Activated CD4-positive, alpha-beta T cell treated with anti-CD3 and anti-CD28 coated beads for 24 hours (primary cell): Measurements from ENCODE around the gene CTSD.
"Not testable (repeated sequence)": the region's sequence is repeated elsewhere in the genome, so short reads cannot be mapped to it uniquely, and the experiment has no call there.

Experiments
- DNase-seq, 2 donors: peaks; one replicate each; pipeline ENCODE4 v3.0.0-alpha.2; 2020; ENCODE audit warnings: low read depth in 2 of 2

The CTSD gene

GRCh38 chr11:1770061-1770460 is 6.3 kb upstream of the CTSD start:
- no peak for DNase-seq

- DNase-seq = not testable (repeated sequence)
Observed at GRCh38 chr11:1769304-1769936, 5.7 kb upstream of the CTSD start.

GRCh38 chr11:1768141-1768469 is 4.4 kb upstream of the CTSD start:
- no peak for DNase-seq

GRCh38 chr11:1767399-1768140 is 3.8 kb upstream of the CTSD start:
- no peak for DNase-seq

- DNase-seq = no peak
Observed at GRCh38 chr11:1766719-1767398, 3.1 kb upstream of the CTSD start.

GRCh38 chr11:1765871-1766718 is 2.4 kb upstream of the CTSD start:
- DNase-seq = no peak

GRCh38 chr11:1763336-1763795 is 361 bp downstream of the CTSD start:
- DNase-seq = no peak

- DNase-seq = no peak
Observed at GRCh38 chr11:1762537-1763302, 1.0 kb downstream of the CTSD start.

GRCh38 chr11:1761857-1762536 is 1.7 kb downstream of the CTSD start:
- DNase-seq = no peak

GRCh38 chr11:1761110-1761856 is 2.4 kb downstream of the CTSD start:
- DNase-seq = no peak

- no peak for DNase-seq
Observed at GRCh38 chr11:1760351-1761109, 3.2 kb downstream of the CTSD start.

- no peak for DNase-seq
Observed at GRCh38 chr11:1759851-1760220, 3.9 kb downstream of the CTSD start.

GRCh38 chr11:1759151-1759850 is 4.4 kb downstream of the CTSD start:
- DNase-seq = no peak

GRCh38 chr11:1758611-1759150 is 5.0 kb downstream of the CTSD start:
- no peak for DNase-seq

- peak in 1 of 2 donors; percentile 32 for DNase-seq
Observed at GRCh38 chr11:1757861-1758610, 5.7 kb downstream of the CTSD start.

- no peak for DNase-seq
Observed at GRCh38 chr11:1756791-1757771, 6.6 kb downstream of the CTSD start.
